Measurements from ENCODE around the gene RALB. TPM values are rescaled to one million over a fixed set of nuclear protein-coding genes. Genes with fewer than 3 reads are reported as not detected.

The RALB gene
- total RNA-seq, 1 donor from 2014 or later, result 40.4 TPM

DNA sequence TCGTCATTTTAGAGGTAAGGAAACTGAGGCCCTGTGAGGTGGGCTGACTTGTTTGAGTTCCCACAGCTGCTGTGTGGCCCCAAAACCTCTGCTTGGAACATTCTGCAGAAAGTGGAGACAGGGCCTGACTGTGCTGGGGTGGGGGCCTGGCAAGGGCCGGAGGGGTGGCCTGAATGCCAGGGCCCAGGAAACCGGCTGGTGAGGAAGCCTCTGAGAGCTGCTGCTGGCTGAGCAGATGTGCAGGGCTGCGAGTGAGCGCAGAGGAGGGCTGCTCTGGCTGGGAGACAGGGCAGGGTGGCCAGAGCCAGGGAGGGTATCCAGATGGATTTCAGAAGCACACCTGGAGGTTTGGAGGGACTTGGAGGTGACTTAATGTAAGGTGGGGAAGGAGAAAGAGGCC is 63.4 kb downstream of the RALB start:
- Mint-ChIP-seq H3K9me3 (no peaks in the 10 kb centered on the region), H3K4me3 (no peak overlapping the region), H3K4me1 (ENCODE audit: unreplicated experiment) (peaks cover 19% of the 10 kb centered on the region)

DNA sequence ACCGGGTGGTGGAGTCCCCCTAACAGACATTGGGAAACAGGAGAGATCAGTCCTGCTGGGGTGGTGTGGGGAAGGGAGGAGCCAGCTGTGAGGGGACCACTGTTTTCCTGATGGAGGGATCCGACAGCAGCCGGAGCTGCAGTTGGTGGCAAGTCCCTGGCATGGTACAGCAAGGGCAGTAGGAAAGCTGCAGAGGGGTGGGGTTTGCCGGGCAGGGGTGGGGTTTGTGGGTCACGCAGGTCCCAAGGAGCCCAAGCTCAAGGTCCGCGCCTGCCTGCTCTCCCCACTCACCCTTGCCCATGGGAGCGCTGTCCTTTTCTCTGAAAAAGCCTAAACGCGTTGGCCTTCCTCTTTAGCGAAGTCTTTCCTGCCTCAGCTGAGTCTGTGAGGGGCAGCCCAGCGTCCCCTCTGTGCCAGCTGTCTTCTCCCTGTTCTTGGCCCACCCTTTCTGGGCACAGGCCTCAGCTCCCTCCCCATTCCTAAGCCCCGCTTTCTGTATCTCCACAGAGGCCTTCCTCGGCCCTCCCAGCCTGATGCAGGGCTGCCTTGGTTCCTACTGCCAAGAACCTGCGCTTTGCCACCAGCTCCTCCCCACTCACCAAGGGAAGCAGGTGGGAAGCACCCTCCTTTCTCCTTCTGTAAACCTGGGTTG is 64.0 kb downstream of the RALB start:
- Mint-ChIP-seq H3K4me3 (no peak overlapping the region), H3K27ac (no peak overlapping the region), H3K27me3 (peaks cover 29% of the 10 kb centered on the region), H3K9me3 (no peaks in the 10 kb centered on the region), H3K36me3 (no peaks in the 10 kb centered on the region), H3K4me1 (ENCODE audit: unreplicated experiment) (peaks cover 19% of the 10 kb centered on the region)
- no peak for TF ChIP-seq CTCF (conservative IDR thresholded peaks at IDR 0.05)
- no peak for DNase-seq (ENCODE audit: extremely low spot score, unreplicated experiment)

More for the DNA sequence above, 63.4 kb downstream of the RALB start:
- Mint-ChIP-seq H3K27me3 (peaks cover 29% of the 10 kb centered on the region), H3K36me3 (no peaks in the 10 kb centered on the region), H3K27ac (no peak overlapping the region)
- no peak for TF ChIP-seq CTCF (conservative IDR thresholded peaks at IDR 0.05)
- no peak for DNase-seq (ENCODE audit: extremely low spot score, unreplicated experiment)

- Mint-ChIP-seq H3K27me3 (peaks cover 29% of the 10 kb centered on the region), H3K27ac (no peak overlapping the region), H3K9me3 (no peaks in the 10 kb centered on the region), H3K4me3 (no peak overlapping the region), H3K4me1 (ENCODE audit: unreplicated experiment) (peaks cover 19% of the 10 kb centered on the region), H3K36me3 (no peaks in the 10 kb centered on the region)
- no peak for TF ChIP-seq CTCF (conservative IDR thresholded peaks at IDR 0.05)
- no peak for DNase-seq (ENCODE audit: extremely low spot score, unreplicated experiment)
Observed at GRCh38 chr2:120317180-120317533, 64.5 kb downstream of the RALB start.

DNA sequence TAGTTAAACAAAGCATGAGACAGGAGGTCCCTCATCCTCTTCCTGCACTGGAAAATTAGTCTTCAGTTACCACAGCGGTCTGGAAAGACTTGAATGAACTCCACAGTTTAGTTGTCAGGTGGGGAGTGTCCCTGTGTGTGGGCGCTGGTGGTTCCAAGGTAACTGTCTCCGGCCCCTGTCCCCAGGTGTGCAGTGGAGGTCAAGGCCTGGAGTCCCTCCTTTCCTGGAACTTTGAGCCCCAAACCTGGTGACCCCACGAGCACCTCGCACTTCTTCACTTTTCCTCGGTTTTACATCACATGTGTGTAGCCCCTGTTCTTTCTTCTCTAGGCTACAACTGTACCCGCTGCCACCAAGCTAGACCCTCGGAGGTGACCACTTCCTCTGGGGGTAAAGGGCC is 65.3 kb downstream of the RALB start:
- no peak for DNase-seq (ENCODE audit: extremely low spot score, unreplicated experiment)
- Mint-ChIP-seq H3K4me1 (ENCODE audit: unreplicated experiment) (peaks cover 15% of the 10 kb centered on the region), H3K27ac (no peak overlapping the region), H3K9me3 (no peaks in the 10 kb centered on the region), H3K4me3 (no peak overlapping the region), H3K27me3 (peaks cover 26% of the 10 kb centered on the region), H3K36me3 (no peaks in the 10 kb centered on the region)
- no peak for TF ChIP-seq CTCF (conservative IDR thresholded peaks at IDR 0.05)

DNA sequence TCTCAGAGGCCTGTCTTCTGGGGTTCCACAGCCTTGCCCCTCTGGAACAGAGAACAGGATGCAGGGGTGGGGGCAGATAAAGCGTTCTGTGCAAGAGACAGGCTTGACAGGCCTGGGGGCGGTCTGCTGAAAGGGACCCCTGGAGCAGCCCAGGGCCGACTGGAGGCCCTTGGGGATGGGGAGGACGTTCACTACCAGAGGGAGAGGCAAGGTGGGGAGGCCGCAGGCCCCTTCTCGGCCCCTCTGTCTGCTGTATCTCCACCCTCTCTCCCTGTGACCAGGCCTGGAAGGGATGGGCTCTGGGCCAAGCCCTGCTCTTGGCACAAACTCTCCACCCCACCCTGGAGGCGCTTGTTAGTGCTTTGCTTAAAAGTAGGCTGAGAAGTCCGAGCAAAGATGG is 66.0 kb downstream of the RALB start:
- Mint-ChIP-seq H3K4me3 (no peak overlapping the region), H3K27ac (no peak overlapping the region), H3K27me3 (peaks cover 25% of the 10 kb centered on the region), H3K9me3 (no peaks in the 10 kb centered on the region), H3K4me1 (ENCODE audit: unreplicated experiment) (peaks cover 9% of the 10 kb centered on the region), H3K36me3 (no peaks in the 10 kb centered on the region)
- no peak for DNase-seq (ENCODE audit: extremely low spot score, unreplicated experiment)
- no peak for TF ChIP-seq CTCF (conservative IDR thresholded peaks at IDR 0.05)

DNA sequence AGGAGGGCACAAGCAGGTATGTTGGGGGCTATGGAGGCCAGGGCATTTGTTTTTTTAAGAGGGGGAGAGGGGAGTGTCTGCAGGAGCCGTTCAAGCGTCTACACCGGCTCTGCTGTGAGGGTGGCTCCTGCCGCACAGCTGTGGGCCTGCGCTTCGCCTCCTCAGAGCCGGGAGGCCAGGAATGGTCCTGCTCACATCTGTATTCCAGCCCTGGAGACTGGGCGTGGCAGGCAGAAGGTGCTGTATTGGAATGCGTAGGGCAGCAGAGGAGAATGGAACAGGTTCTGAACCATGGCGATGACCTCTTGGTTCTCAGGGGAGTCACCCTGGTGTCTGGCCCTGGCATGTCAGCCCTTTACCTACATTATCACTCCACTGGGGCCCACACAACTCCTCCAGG is 66.5 kb downstream of the RALB start:
- Mint-ChIP-seq H3K4me3 (no peak overlapping the region), H3K4me1 (ENCODE audit: unreplicated experiment) (peaks cover 9% of the 10 kb centered on the region), H3K27ac (no peak overlapping the region), H3K9me3 (no peaks in the 10 kb centered on the region), H3K27me3 (peaks cover 23% of the 10 kb centered on the region), H3K36me3 (no peaks in the 10 kb centered on the region)
- no peak for TF ChIP-seq CTCF (conservative IDR thresholded peaks at IDR 0.05)
- no peak for DNase-seq (ENCODE audit: extremely low spot score, unreplicated experiment)

Data from type B pancreatic cell (in vitro differentiated cells).